HFF-Myc (cell line): Measurements from ENCODE around the gene DOCK3.
"Not testable (repeated sequence)": the region's sequence is repeated elsewhere in the genome, so short reads cannot be mapped to it uniquely, and the experiment has no call there.

Experiments
- DNase-seq: peaks from one replicate; pipeline ENCODE4 v3.0.0-alpha.2; 2011; ENCODE audit warnings: low read depth; ENCODE audit errors: extremely low read depth
- H3K4me3 ChIP-seq: replicated peaks from 2 replicates; pipeline ENCODE4 v1.5.1; 2011; ENCODE audit warnings: low read depth, mild to moderate bottlenecking, control low read depth, low read length
- CTCF ChIP-seq: IDR thresholded peaks from 2 replicates; pipeline ENCODE4 v1.5.1; 2012; ENCODE audit warnings: mild to moderate bottlenecking, low read depth, low read length, control low read depth; ENCODE audit errors: missing control alignments

DOCK3 gene

DNA sequence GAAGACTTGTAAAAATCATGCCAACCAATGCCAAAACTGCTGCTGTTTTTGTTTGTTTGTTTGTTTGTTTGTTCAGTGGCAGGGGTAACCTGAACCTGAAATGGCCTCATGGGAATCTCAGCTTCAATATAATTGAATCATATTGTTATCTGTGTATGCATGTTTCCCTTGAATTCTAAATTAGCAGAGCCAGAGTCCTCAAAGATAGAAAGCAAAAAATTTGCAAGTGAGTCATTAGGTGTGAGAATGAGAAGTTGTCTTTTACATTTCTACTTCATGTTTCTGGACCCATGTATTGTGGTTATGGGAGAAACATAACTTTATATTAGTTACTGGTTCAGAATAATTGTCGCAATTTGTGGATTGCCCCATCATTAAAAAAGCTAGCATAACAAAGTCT, 249.2 kb downstream of the DOCK3 start:
- DNase-seq, result no peak
- TF ChIP-seq CTCF, result no peak
- no peak overlapping the region for H3K4me3 ChIP-seq

- TF ChIP-seq CTCF, result no peak
- H3K4me3 ChIP-seq, result no peak overlapping the region
- DNase-seq, result no peak
Observed at GRCh38 chr3:50924638-50925037, 249.9 kb downstream of the DOCK3 start.

GRCh38 chr3:50926868-50927267, 252.1 kb downstream of the DOCK3 start:
- no peak for TF ChIP-seq CTCF
- H3K4me3 ChIP-seq, result no peak overlapping the region
- DNase-seq, result no peak

DNA sequence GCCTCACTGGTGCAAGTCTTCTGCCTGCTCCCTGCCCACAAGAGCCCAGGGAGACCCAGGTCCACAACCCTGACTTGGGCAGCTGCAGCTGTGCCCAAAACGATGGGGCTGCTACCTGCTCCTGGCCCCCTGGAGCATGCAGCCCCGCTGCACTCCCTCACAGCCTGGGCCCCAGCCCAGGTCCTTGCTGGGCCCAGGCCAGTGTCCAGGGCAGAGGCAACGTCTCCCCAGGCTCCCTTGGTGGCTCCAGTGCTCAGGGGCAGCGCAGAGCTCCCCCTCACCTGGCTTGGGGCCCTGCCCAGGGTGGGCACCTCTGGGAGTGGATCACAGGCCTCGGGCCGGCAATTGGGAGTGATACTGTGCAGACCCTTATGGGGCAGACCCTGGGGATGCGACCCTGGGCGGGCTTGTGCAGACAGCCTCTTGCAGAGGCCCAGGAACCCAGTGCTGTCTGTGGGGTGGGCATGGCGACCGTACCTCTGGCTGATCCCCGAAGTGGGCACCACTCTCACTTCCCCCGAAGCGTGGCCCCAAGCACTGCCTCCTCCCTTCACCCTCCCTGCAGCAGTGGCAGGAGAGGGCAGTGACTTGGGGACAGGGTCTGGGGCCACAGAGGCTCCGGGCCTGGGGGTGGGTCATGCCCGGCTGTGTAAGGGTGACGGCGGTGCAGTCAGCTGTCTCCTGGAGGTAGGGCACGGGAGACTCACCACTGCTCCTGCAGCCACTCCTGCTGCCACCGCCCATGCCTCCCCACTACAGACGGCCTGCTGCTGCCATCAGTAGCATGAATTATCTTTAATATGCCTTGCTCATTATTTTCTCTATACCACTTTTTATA, 255.9 kb downstream of the DOCK3 start:
- DNase-seq, result no peak

DNA sequence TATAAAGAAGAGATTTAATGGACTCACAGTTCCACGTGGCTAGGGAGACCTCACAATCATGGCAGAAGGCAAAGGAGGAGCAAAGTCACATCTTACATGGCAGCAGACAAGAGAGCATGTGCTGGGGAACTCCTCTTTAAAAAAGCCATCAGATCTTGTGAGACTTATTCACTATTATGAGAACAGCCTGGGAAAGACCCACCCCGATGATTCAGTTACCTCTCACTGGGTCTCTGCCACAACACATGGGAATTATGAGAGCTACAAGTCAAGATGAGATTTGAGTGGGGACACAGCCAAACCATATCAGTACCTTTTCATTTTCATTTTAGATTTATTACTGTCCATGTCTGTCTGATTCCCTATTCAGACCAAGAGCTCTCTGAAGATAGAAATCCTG, 258.2 kb downstream of the DOCK3 start:
- DNase-seq, H3K4me3 ChIP-seq: not testable (repeated sequence)

More for the DNA sequence above, 255.9 kb downstream of the DOCK3 start:
- TF ChIP-seq CTCF, result no peak
- H3K4me3 ChIP-seq, result no peak overlapping the region

DNA sequence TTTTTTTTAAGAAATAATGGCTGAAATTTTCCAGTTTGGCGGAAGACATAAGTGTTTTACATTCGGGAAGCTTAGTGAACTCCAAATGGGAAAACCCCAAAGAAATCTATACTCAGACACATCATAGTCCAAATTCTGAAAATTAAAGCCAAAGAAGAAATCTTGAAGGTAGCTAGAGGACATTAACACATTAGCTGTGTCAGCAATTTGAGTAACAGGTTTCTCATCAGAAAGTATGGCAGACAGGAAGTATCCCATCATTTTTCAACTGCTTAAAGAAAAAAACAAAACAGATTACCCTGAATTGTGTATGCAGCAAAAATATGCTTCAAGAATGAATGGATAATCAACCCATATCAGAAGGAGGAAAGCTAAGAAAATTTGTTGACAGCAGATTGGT, 261.7 kb downstream of the DOCK3 start:
- no peak for TF ChIP-seq CTCF
- no peak for DNase-seq
- H3K4me3 ChIP-seq, result no peak overlapping the region

DNA sequence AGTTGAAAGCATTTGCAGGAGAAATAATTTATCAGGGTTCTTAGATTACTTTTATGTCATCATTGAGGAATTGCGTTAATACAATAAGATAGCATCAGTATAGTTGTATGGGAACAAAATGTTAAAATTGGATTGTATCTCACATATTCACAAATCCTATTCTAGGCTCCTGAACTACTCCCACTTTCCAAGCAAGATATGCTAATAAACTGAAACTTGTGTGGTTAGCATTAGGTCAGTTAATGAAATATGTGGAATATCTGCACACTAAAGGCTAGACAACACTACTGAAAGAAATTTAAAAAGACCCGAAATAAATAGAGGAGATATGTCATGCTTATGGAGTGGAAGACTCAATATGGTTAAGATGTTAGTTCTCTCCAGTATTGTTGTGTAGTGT, 272.7 kb downstream of the DOCK3 start:
- H3K4me3 ChIP-seq, result no peak overlapping the region
- no peak for DNase-seq
- TF ChIP-seq CTCF, result no peak
